Mesenchymal stem cell (in vitro differentiated cells and primary cell): Measurements from ENCODE around the gene CORT.

ENCODE experiments used
- DNase-seq: peaks from one replicate; pipeline ENCODE4 v3.0.0-alpha.2; 2013
- H2AFZ ChIP-seq: one replicate; pipeline ENCODE4 v1.6.1; 2013; ENCODE audit warnings: low read depth, mild to moderate bottlenecking, control low read depth, inconsistent platforms, low read length, moderate library complexity
- H2AK5ac ChIP-seq: 2 replicates; pipeline ENCODE4 v1.6.1; 2013; ENCODE audit warnings: low read length, moderate library complexity, mild to moderate bottlenecking, inconsistent platforms; ENCODE audit not compliant: severe bottlenecking
- H2BK120ac ChIP-seq: one replicate; pipeline ENCODE4 v1.6.1; 2013; ENCODE audit warnings: low read depth, mild to moderate bottlenecking, inconsistent platforms, low read length, moderate library complexity
- H2BK12ac ChIP-seq, 2 experiments: one replicate each; pipeline ENCODE4 v1.6.1; 2013; ENCODE audit warnings: inconsistent platforms in 2 of 2, low read length in 2 of 2, mild to moderate bottlenecking in 2 of 2, moderate library complexity in 2 of 2, control low read depth in 1 of 2
- H2BK15ac ChIP-seq: one replicate; pipeline ENCODE4 v1.6.1; 2013; ENCODE audit warnings: mild to moderate bottlenecking, low read depth, inconsistent platforms; ENCODE audit not compliant: poor library complexity, severe bottlenecking
- H2BK5ac ChIP-seq: 2 replicates; pipeline ENCODE4 v1.6.1; 2013; ENCODE audit warnings: low read depth, mild to moderate bottlenecking, low read length, control low read depth, inconsistent platforms; ENCODE audit not compliant: poor library complexity, severe bottlenecking
- H3K14ac ChIP-seq, 2 experiments: one replicate each; pipeline ENCODE4 v1.6.1; 2013; ENCODE audit warnings: inconsistent platforms in 2 of 2, low read length in 2 of 2, control low read depth in 1 of 2, mild to moderate bottlenecking in 1 of 2, moderate library complexity in 1 of 2
- H3K18ac ChIP-seq, 2 experiments: one replicate each; pipeline ENCODE4 v1.6.1; 2013; ENCODE audit warnings: inconsistent platforms in 2 of 2, low read length in 2 of 2, control low read depth in 1 of 2, low read depth in 1 of 2, mild to moderate bottlenecking in 1 of 2
- H3K23ac ChIP-seq, 2 experiments: one replicate each; pipeline ENCODE4 v1.6.1; 2013; ENCODE audit warnings: inconsistent platforms in 2 of 2, low read length in 2 of 2, mild to moderate bottlenecking in 2 of 2, moderate library complexity in 2 of 2, control low read depth in 1 of 2
- H3K27ac ChIP-seq: 2 replicates; pipeline ENCODE4 v1.5.1; 2013; ENCODE audit warnings: mild to moderate bottlenecking, moderate library complexity, low read length, control low read depth, inconsistent platforms; ENCODE audit not compliant: poor library complexity, severe bottlenecking
- H3K27me3 ChIP-seq, 2 experiments: 2 replicates each; pipeline versions ENCODE4 v1.6.1 to v1.7.0; 2013; ENCODE audit warnings: low read length in 2 of 2, mild to moderate bottlenecking in 2 of 2, moderate library complexity in 2 of 2, control low read depth in 1 of 2, inconsistent platforms in 1 of 2; ENCODE audit not compliant: control insufficient read depth in 1 of 2, insufficient read depth in 1 of 2
- H3K36me3 ChIP-seq, 2 experiments: 2 replicates each; pipeline versions ENCODE4 v1.6.1 to v1.7.0; 2013; ENCODE audit warnings: low read length in 2 of 2, control low read depth in 1 of 2, inconsistent platforms in 1 of 2, low read depth in 1 of 2, mild to moderate bottlenecking in 1 of 2; ENCODE audit not compliant: insufficient read depth in 2 of 2, control insufficient read depth in 1 of 2
- H3K4ac ChIP-seq, 2 experiments: one replicate each; pipeline ENCODE4 v1.6.1; 2013; ENCODE audit warnings: inconsistent platforms in 2 of 2, low read length in 2 of 2, mild to moderate bottlenecking in 2 of 2, moderate library complexity in 2 of 2, control low read depth in 1 of 2, low read depth in 1 of 2
- H3K4me1 ChIP-seq: 2 replicates; pipeline ENCODE4 v1.6.1; 2013; ENCODE audit warnings: low read depth, low read length, control low read depth; ENCODE audit not compliant: control insufficient read depth, insufficient read depth
- H3K4me2 ChIP-seq: 2 replicates; pipeline ENCODE4 v1.6.1; 2013; ENCODE audit warnings: low read length, mild to moderate bottlenecking, inconsistent platforms; ENCODE audit not compliant: poor library complexity, severe bottlenecking
- H3K4me3 ChIP-seq, 2 experiments: 2 replicates each; pipeline versions ENCODE4 v1.5.1 to v1.7.0; 2013; ENCODE audit warnings: low read length in 2 of 2, mild to moderate bottlenecking in 2 of 2, control low read depth in 1 of 2, low read depth in 1 of 2; ENCODE audit not compliant: insufficient read depth in 1 of 2
- H3K79me1 ChIP-seq: replicated peaks from 2 replicates; pipeline ENCODE4 v1.6.1; 2013; ENCODE audit warnings: mild to moderate bottlenecking, control low read depth, low read length, inconsistent platforms; ENCODE audit not compliant: poor library complexity, severe bottlenecking
- H3K9ac ChIP-seq: 2 replicates; pipeline ENCODE4 v1.7.0; 2013; ENCODE audit warnings: mild to moderate bottlenecking, low read length, moderate library complexity
- H3K9me3 ChIP-seq: 2 replicates; pipeline ENCODE4 v1.7.0; 2013; ENCODE audit warnings: mild to moderate bottlenecking, low read length; ENCODE audit not compliant: control insufficient read depth
- H4K8ac ChIP-seq: one replicate; pipeline ENCODE4 v1.6.1; 2013; ENCODE audit warnings: inconsistent platforms, mild to moderate bottlenecking, low read length, moderate library complexity
- H4K91ac ChIP-seq: one replicate; pipeline ENCODE4 v1.6.1; 2013; ENCODE audit warnings: mild to moderate bottlenecking, low read length, inconsistent platforms
- WGBS: methylation state at CpG from one replicate; pipeline ENCODE4 v1.1.7; 2013; ENCODE audit warnings: mixed read lengths; 5-methylcytosine and 5-hydroxymethylcytosine counted together

CORT gene

DNA sequence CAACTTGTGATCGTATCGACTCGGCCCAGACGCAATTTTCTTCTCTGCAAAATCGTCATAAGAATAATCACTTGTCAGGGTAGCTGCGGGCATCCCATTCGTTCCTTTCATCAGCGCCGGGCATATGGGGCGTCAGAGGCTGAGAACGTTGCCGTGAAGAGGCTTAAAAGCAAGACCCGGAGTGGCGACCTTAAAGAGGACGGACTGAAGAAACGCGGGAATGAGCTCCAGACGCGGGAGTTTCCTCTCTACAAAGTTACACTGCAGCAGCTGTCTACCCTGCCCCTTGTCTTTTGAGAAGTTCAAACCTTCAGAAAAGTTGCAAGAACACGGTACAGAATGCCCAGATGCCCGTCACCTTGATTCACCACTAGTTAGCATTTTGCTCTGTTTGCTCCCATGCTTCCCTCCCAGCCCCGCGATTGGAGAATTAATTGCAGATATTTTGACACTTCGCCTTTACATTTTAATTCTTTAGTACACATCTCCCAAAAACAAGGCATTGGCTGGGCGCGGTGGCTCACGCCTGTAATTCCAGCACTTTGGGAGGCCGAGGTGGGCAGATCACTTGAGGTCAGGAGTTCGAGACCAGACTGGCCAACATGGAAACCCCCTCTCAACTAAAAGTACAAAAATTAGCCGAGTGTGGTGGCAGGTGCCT is 18.6 kb upstream of the CORT start:
- no peak for DNase-seq
- no peaks in the 10 kb centered on the region for H3K27me3 ChIP-seq
- H3K27ac ChIP-seq, result peak overlapping the region; percentile 75
- peaks cover 0 to 5% of the 10 kb centered on the region in 2 experiments for H3K36me3 ChIP-seq
- no peak overlapping the region for H2BK5ac ChIP-seq
- no peaks in the 10 kb centered on the region for H3K9me3 ChIP-seq
- no peak overlapping the region for H2AK5ac ChIP-seq
- WGBS, result 33% methylated on average over 30 of the region's 30 CpGs
- H4K8ac ChIP-seq, result peak overlapping the region; percentile 91
- peak overlapping the region; percentile 59 to 91 for H3K4ac ChIP-seq
- peaks cover 30% of the 10 kb centered on the region for H3K79me1 ChIP-seq
- peak overlapping the region; percentile 74 for H4K91ac ChIP-seq
- H2BK12ac ChIP-seq, result no peak overlapping the region
- peak overlapping the region; percentile 80 to 91 for H3K4me3 ChIP-seq
- H3K14ac ChIP-seq, result peak overlapping the region in 1 of 2 experiments; percentile 73
- no peak overlapping the region for H3K23ac ChIP-seq
- H2BK120ac ChIP-seq, result no peak overlapping the region
- H3K4me2 ChIP-seq, result peak overlapping the region; percentile 96
- no peak overlapping the region for H2BK15ac ChIP-seq
- H3K9ac ChIP-seq, result peak overlapping the region; percentile 97
- peak overlapping the region in 1 of 2 experiments; percentile 96 for H3K18ac ChIP-seq
- peak overlapping the region; percentile 66 for H2AFZ ChIP-seq
- peaks cover 14% of the 10 kb centered on the region for H3K4me1 ChIP-seq

DNA sequence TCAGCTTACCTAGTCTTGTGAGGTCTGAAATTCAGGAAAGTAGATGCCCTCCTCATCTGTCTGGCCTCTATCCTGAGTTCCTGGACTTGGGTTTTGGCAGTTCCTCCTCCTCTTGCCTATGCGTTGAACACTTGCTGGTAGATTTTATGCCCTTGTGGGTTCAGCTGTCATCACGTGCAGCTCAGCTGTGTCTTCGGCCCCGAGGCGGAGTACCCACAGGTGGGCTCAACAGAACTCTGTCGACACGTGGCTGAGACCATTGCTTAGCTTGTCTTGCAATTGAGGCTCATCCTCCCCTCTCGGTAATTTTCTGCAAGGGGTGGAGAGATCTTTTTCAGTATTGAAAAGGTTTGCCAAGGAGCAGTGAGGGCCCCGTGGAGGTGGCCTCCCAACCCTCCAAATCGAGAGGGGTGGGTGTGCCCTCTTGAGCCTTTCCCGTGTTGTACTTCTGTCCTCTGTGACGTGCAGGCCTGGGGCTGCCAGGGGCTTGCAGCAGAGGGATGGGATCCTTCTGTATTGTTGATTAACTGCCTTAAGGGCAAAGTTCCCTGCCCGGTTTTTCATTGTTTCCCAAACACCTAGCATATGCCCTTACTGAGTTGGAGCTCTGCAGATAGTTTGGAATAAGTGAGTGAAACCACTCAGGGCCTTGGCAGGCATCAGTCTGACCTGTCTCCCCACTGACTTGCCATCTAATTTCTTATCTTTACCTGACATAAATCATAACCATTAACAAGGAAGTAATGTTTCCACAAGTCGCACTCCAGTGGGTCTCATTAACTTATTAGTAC is 16.7 kb upstream of the CORT start:
- peaks cover 0 to 5% of the 10 kb centered on the region in 2 experiments for H3K36me3 ChIP-seq
- no peak overlapping the region for H2BK12ac ChIP-seq
- DNase-seq, result no peak
- H3K4me1 ChIP-seq, result peaks cover 14% of the 10 kb centered on the region
- no peak overlapping the region for H3K4me3 ChIP-seq
- no peaks in the 10 kb centered on the region for H3K9me3 ChIP-seq
- no peak overlapping the region for H3K23ac ChIP-seq
- H3K27ac ChIP-seq, result no peak overlapping the region
- H2BK120ac ChIP-seq, result no peak overlapping the region
- WGBS, result 96% methylated on average over 14 of the region's 14 CpGs
- no peak overlapping the region for H2BK15ac ChIP-seq
- no peak overlapping the region for H2AFZ ChIP-seq
- H3K27me3 ChIP-seq, result no peaks in the 10 kb centered on the region
- no peak overlapping the region for H4K91ac ChIP-seq
- no peak overlapping the region for H2AK5ac ChIP-seq
- no peak overlapping the region for H4K8ac ChIP-seq
- H3K14ac ChIP-seq, result no peak overlapping the region
- peaks cover 31% of the 10 kb centered on the region for H3K79me1 ChIP-seq
- H3K4me2 ChIP-seq, result no peak overlapping the region
- H3K4ac ChIP-seq, result no peak overlapping the region
- H3K9ac ChIP-seq, result no peak overlapping the region
- H3K18ac ChIP-seq, result no peak overlapping the region
- H2BK5ac ChIP-seq, result no peak overlapping the region

DNA sequence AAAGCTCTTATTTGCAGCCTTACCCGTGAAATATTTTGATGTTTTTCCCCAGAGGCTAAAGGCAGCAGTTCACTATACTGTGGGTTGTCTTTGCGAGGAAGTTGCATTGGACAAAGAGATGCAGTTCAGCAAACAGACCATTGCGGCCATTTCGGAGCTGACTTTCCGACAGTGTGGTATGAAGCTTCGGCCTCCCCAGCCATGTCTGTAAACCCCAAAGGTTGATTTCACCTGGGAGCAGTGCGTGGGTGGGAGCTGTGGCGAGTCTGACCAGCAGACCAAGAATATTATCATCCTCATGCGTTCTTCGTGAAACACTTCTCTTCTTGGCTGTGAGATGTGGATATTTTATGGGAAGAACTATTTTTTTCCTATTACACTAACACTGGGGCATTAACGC is 16.0 kb upstream of the CORT start:
- Histone ChIP-seq H3K4me2 (no peak overlapping the region), H3K4me1 (peaks cover 14% of the 10 kb centered on the region), H3K4ac (no peak overlapping the region), H3K18ac (no peak overlapping the region), H3K27me3 (no peaks in the 10 kb centered on the region), H4K8ac (no peak overlapping the region), H3K14ac (no peak overlapping the region), H2BK15ac (no peak overlapping the region), H2BK5ac (no peak overlapping the region), H2BK120ac (no peak overlapping the region), H3K23ac (no peak overlapping the region), H3K9ac (no peak overlapping the region), H4K91ac (no peak overlapping the region), H3K9me3 (no peaks in the 10 kb centered on the region), H3K79me1 (peaks cover 34% of the 10 kb centered on the region), H3K27ac (no peak overlapping the region), H2AK5ac (no peak overlapping the region), H3K4me3 (no peak overlapping the region), H2AFZ (no peak overlapping the region), H3K36me3 (peaks cover 0 to 5% of the 10 kb centered on the region in 2 experiments), H2BK12ac (no peak overlapping the region)
- WGBS, result 94% methylated on average over 8 of the region's 11 CpGs
- DNase-seq, result no peak

DNA sequence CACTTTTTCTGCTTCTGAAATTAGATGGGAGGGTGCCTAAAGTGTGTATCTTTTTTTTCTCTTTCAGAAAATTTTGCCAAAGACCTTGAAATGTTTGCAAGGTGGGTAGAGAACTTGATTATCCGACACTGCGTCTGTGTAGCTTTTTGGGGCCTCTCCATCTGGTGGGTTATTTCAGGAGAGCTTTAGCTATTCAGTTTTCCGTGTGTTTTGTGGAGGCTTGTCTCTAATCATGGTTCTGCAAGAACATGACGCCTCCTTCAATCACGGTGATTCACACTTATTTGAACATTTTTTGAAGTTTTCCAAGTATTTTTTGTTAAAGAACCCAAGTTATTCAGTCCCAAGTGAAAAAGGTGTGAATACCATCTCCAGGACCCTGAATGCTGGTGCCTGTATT is 15.2 kb upstream of the CORT start:
- no peak for DNase-seq
- no peaks in the 10 kb centered on the region for H3K27me3 ChIP-seq
- no peak overlapping the region for H2BK15ac ChIP-seq
- no peak overlapping the region for H3K18ac ChIP-seq
- no peak overlapping the region for H3K14ac ChIP-seq
- peaks cover 34% of the 10 kb centered on the region for H3K79me1 ChIP-seq
- H2BK12ac ChIP-seq, result no peak overlapping the region
- H3K4ac ChIP-seq, result no peak overlapping the region
- H3K23ac ChIP-seq, result no peak overlapping the region
- no peak overlapping the region for H2AFZ ChIP-seq
- WGBS, result 94% methylated on average over 5 of the region's 5 CpGs
- H4K91ac ChIP-seq, result no peak overlapping the region
- no peaks in the 10 kb centered on the region for H3K9me3 ChIP-seq
- no peak overlapping the region for H2AK5ac ChIP-seq
- peaks cover 0 to 5% of the 10 kb centered on the region in 2 experiments for H3K36me3 ChIP-seq
- H3K9ac ChIP-seq, result no peak overlapping the region
- H3K4me2 ChIP-seq, result no peak overlapping the region
- H3K4me1 ChIP-seq, result peaks cover 14% of the 10 kb centered on the region
- no peak overlapping the region for H2BK120ac ChIP-seq
- no peak overlapping the region for H2BK5ac ChIP-seq
- no peak overlapping the region for H3K27ac ChIP-seq
- H3K4me3 ChIP-seq, result no peak overlapping the region
- H4K8ac ChIP-seq, result no peak overlapping the region
